GM23338 (cell line): ENCODE results near the gene TMED10. TPM values are rescaled to one million over a fixed set of nuclear protein-coding genes. Genes with fewer than 3 reads are reported as not detected.

Source experiments
- ATAC-seq: fragments of 200-7000 bp; cut with Tn5 transposase; 3 replicates; pipeline ENCODE4 v1.9.1; 2020
- DNase-seq: peaks from one replicate; pipeline ENCODE4 v3.0.0-alpha.2; 2015; ENCODE audit warnings: low spot score
- H2AFZ ChIP-seq: fragments of 200-600 bp; sonication (generic); 2 replicates; pipeline ENCODE4 v1.8.0; 2016; ENCODE audit warnings: antibody characterized with exemption, mild to moderate bottlenecking, moderate library complexity
- H3F3A ChIP-seq: fragments of 200-600 bp; sonication (generic); replicated peaks from 2 replicates; pipeline ENCODE4 v1.8.0; 2017; ENCODE audit warnings: antibody characterized with exemption, mixed run types, low read depth
- H3K27ac ChIP-seq: fragments of 200-600 bp; sonication (generic); 2 replicates; pipeline ENCODE4 v1.6.1; 2016; ENCODE audit warnings: low read depth
- H3K27me3 ChIP-seq: fragments of 200-600 bp; sonication (generic); 2 replicates; pipeline ENCODE4 v1.8.0; 2016; ENCODE audit warnings: mild to moderate bottlenecking, mixed run types, moderate library complexity; ENCODE audit not compliant: insufficient read depth
- H3K36me3 ChIP-seq: fragments of 200-600 bp; sonication (generic); 2 replicates; pipeline ENCODE4 v1.8.0; 2016; ENCODE audit warnings: mild to moderate bottlenecking; ENCODE audit not compliant: insufficient read depth
- H3K4me1 ChIP-seq: fragments of 200-600 bp; sonication (generic); 2 replicates; pipeline ENCODE4 v1.8.0; 2016; ENCODE audit warnings: mild to moderate bottlenecking, moderate library complexity; ENCODE audit not compliant: insufficient read depth
- H3K4me2 ChIP-seq: fragments of 200-600 bp; sonication (generic); 2 replicates; pipeline ENCODE4 v1.7.1; 2017; ENCODE audit warnings: mixed run types
- H3K4me3 ChIP-seq: fragments of 200-600 bp; sonication (generic); 2 replicates; pipeline ENCODE4 v1.6.1; 2016; ENCODE audit warnings: mixed run types
- H3K79me2 ChIP-seq: fragments of 200-600 bp; sonication (generic); replicated peaks from 2 replicates; pipeline ENCODE4 v1.8.0; 2017; ENCODE audit warnings: mild to moderate bottlenecking; ENCODE audit not compliant: insufficient read depth
- H3K9me2 ChIP-seq: fragments of 200-600 bp; sonication (generic); 2 replicates; pipeline ENCODE4 v1.8.0; 2017; ENCODE audit not compliant: insufficient read depth
- H4K20me1 ChIP-seq: fragments of 200-600 bp; sonication (generic); replicated peaks from 2 replicates; pipeline ENCODE4 v1.8.0; 2017; ENCODE audit warnings: mild to moderate bottlenecking; ENCODE audit not compliant: insufficient read depth
- H3K27ac Mint-ChIP-seq: 2 replicates; pipeline ENCODE4 v1.8.0; 2020; ENCODE audit warnings: inconsistent platforms, mild to moderate bottlenecking, moderate library complexity, mixed read lengths
- H3K27me3 Mint-ChIP-seq: 3 replicates; pipeline ENCODE4 v1.8.0; 2022; ENCODE audit warnings: low read depth, mild to moderate bottlenecking, moderate library complexity, mixed read lengths, inconsistent platforms; ENCODE audit not compliant: insufficient read depth, poor library complexity
- H3K36me3 Mint-ChIP-seq: 3 replicates; pipeline ENCODE4 v1.8.0; 2021; ENCODE audit warnings: low read depth, mild to moderate bottlenecking, inconsistent platforms, moderate library complexity, mixed read lengths
- H3K4me1 Mint-ChIP-seq: 3 replicates; pipeline ENCODE4 v1.8.0; 2020; ENCODE audit warnings: mild to moderate bottlenecking, inconsistent platforms, mixed read lengths
- H3K4me3 Mint-ChIP-seq: 3 replicates; pipeline ENCODE4 v1.8.0; 2021; ENCODE audit warnings: moderate library complexity, mild to moderate bottlenecking, inconsistent platforms, mixed read lengths
- H3K9me3 Mint-ChIP-seq: 3 replicates; pipeline ENCODE4 v1.8.0; 2020; ENCODE audit warnings: moderate library complexity, mild to moderate bottlenecking, inconsistent platforms, mixed read lengths
- EZH2 ChIP-seq: fragments of 200-600 bp; sonication (generic); IDR thresholded peaks from one replicate; pipeline ENCODE4 v1.8.0; 2017; ENCODE audit warnings: antibody characterized with exemption, mild to moderate bottlenecking, low read depth; ENCODE audit not compliant: unreplicated experiment
- EZH2phosphoT487 ChIP-seq: fragments of 200-600 bp; sonication (generic); IDR thresholded peaks from one replicate; pipeline ENCODE4 v1.8.1; 2018; ENCODE audit warnings: antibody characterized with exemption; ENCODE audit not compliant: unreplicated experiment
- JUNB ChIP-seq: IDR thresholded peaks from one replicate; pipeline ENCODE4 v1.6.1; 2016; ENCODE audit warnings: antibody characterized with exemption; ENCODE audit not compliant: unreplicated experiment
- NANOG ChIP-seq: IDR thresholded peaks from 2 replicates; pipeline ENCODE4 v1.6.1; 2016; ENCODE audit warnings: antibody characterized with exemption, borderline replicate concordance
- POLR2AphosphoS5 ChIP-seq: IDR thresholded peaks from 2 replicates; pipeline ENCODE4 v1.6.1; 2016; ENCODE audit warnings: antibody characterized with exemption, low read depth
- ZNF331 ChIP-seq: fragments of 250-450 bp; sonication (Bioruptor Pico); IDR thresholded peaks from 2 replicates; pipeline ENCODE4 v1.5.0; 2020; ENCODE audit warnings: low read depth, mild to moderate bottlenecking, moderate library complexity
- polyA plus RNA-seq: library from polyadenylated mRNA; unstranded; fragments of >200 nt; fragmentation: Nextera tagmentation; extraction: Ambion mirVana; gene quantifications from 2 replicates; pipeline ENCODE4 v1.2.1, GENCODE V29; 2016
- total RNA-seq: library from RNA; depleted of rRNA; stranded (reverse); fragments of >200 nt; shearing (Covaris generic); gene quantifications from 2 replicates; pipeline ENCODE4 v1.2.3, GENCODE V29; 2014
- TF ChIP-seq, protein P1 (sequence below): IDR thresholded peaks from 2 replicates; pipeline ENCODE4 v1.6.1; 2016; ENCODE audit warnings: antibody characterized with exemption
- TF ChIP-seq, protein P2 (sequence below): IDR thresholded peaks from one replicate; pipeline ENCODE4 v1.6.1; 2018; ENCODE audit warnings: antibody characterized with exemption; ENCODE audit not compliant: unreplicated experiment
- TF ChIP-seq, protein P3 (sequence below), 2 experiments: fragments of 200-600 bp in 1 of 2; sonication (generic) in 1 of 2; conservative IDR thresholded peaks; 2 replicates each; pipeline versions ENCODE4 v1.5.1 to v1.6.1; 2016 to 2017; ENCODE audit warnings: antibody characterized with exemption in 2 of 2, low read depth in 2 of 2, mild to moderate bottlenecking in 2 of 2, moderate library complexity in 1 of 2

TMED10 gene
- total and polyA plus RNA-seq, 2 experiments from 2014 or later: 180 to 196 TPM

DNA sequence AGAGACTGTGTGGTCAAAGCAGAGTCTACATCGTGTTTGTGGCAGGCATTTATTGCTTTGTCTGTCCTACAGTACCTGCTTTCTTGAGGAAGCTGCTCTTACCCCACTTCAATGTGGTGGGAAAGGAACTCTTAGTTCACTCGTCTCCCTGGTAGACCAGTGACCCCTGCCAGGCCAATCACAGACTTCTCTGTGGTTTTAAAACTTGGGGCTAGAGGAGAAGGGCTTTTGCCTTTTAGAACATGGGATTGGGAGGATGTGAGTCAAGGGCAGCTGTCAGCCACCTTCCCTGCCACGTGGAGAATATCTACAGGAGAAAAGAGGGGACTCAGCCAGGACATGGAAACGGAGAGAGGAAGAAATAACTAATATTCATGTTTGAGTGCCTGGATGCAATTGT lies 36.8 kb upstream of the TMED10 start:
- TF ChIP-seq, protein P1, sequence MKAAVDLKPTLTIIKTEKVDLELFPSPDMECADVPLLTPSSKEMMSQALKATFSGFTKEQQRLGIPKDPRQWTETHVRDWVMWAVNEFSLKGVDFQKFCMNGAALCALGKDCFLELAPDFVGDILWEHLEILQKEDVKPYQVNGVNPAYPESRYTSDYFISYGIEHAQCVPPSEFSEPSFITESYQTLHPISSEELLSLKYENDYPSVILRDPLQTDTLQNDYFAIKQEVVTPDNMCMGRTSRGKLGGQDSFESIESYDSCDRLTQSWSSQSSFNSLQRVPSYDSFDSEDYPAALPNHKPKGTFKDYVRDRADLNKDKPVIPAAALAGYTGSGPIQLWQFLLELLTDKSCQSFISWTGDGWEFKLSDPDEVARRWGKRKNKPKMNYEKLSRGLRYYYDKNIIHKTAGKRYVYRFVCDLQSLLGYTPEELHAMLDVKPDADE: no peak
- TF ChIP-seq ZNF331 (CRISPR knock-in tag) (no peak), EZH2 (no peak), NANOG (no peak)
- Mint-ChIP-seq H3K27ac (no peak overlapping the region), H3K4me3 (no peak overlapping the region), H3K9me3 (no peaks in the 10 kb centered on the region), H3K4me1 (peaks cover 5% of the 10 kb centered on the region; the same call in 1 of the 3 replicates), H3K36me3 (no peaks in the 10 kb centered on the region), H3K27me3 (peaks cover 2% of the 10 kb centered on the region)
- Histone ChIP-seq H3F3A (no peaks in the 10 kb centered on the region), H3K4me2 (no peak overlapping the region), H2AFZ (0 out of 2 replicates have a peak overlapping the region, but pooled peaks have one; percentile 28), H3K36me3 (no peaks in the 10 kb centered on the region), H3K9me2 (no peaks in the 10 kb centered on the region), H3K27me3 (no peaks in the 10 kb centered on the region), H3K79me2 (no peaks in the 10 kb centered on the region), H3K27ac (no peak overlapping the region), H4K20me1 (no peaks in the 10 kb centered on the region), H3K4me3 (no peak overlapping the region), H3K4me1 (no peaks in the 10 kb centered on the region)
- ATAC-seq: no peak
- DNase-seq: no peak

- H4K20me1 ChIP-seq: no peaks in the 10 kb centered on the region
- Mint-ChIP-seq H3K27me3 (peaks cover 7% of the 10 kb centered on the region), H3K9me3 (no peaks in the 10 kb centered on the region), H3K36me3 (no peaks in the 10 kb centered on the region), H3K4me3 (no peak overlapping the region), H3K4me1 (peaks cover 5% of the 10 kb centered on the region; the same call in 2 of the 3 replicates), H3K27ac (no peak overlapping the region)
- H3K27ac ChIP-seq: no peak overlapping the region
- ATAC-seq: no peak
- H3K9me2 ChIP-seq: no peaks in the 10 kb centered on the region
- no peaks in the 10 kb centered on the region for H3K27me3 ChIP-seq
- no peaks in the 10 kb centered on the region for H3K4me1 ChIP-seq
- no peak overlapping the region for H3K4me2 ChIP-seq
- no peaks in the 10 kb centered on the region for H3K36me3 ChIP-seq
- no peaks in the 10 kb centered on the region for H3K79me2 ChIP-seq
- no peak for DNase-seq
- H3F3A ChIP-seq: no peaks in the 10 kb centered on the region
- peak overlapping the region; percentile 43; the same call in 1 of the 2 replicates for H2AFZ ChIP-seq
- TF ChIP-seq, protein P2, sequence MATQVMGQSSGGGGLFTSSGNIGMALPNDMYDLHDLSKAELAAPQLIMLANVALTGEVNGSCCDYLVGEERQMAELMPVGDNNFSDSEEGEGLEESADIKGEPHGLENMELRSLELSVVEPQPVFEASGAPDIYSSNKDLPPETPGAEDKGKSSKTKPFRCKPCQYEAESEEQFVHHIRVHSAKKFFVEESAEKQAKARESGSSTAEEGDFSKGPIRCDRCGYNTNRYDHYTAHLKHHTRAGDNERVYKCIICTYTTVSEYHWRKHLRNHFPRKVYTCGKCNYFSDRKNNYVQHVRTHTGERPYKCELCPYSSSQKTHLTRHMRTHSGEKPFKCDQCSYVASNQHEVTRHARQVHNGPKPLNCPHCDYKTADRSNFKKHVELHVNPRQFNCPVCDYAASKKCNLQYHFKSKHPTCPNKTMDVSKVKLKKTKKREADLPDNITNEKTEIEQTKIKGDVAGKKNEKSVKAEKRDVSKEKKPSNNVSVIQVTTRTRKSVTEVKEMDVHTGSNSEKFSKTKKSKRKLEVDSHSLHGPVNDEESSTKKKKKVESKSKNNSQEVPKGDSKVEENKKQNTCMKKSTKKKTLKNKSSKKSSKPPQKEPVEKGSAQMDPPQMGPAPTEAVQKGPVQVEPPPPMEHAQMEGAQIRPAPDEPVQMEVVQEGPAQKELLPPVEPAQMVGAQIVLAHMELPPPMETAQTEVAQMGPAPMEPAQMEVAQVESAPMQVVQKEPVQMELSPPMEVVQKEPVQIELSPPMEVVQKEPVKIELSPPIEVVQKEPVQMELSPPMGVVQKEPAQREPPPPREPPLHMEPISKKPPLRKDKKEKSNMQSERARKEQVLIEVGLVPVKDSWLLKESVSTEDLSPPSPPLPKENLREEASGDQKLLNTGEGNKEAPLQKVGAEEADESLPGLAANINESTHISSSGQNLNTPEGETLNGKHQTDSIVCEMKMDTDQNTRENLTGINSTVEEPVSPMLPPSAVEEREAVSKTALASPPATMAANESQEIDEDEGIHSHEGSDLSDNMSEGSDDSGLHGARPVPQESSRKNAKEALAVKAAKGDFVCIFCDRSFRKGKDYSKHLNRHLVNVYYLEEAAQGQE: no peak
- TF ChIP-seq JUNB (no peak), EZH2phosphoT487 (no peak), POLR2AphosphoS5 (no peak)
- TF ChIP-seq, protein P3, sequence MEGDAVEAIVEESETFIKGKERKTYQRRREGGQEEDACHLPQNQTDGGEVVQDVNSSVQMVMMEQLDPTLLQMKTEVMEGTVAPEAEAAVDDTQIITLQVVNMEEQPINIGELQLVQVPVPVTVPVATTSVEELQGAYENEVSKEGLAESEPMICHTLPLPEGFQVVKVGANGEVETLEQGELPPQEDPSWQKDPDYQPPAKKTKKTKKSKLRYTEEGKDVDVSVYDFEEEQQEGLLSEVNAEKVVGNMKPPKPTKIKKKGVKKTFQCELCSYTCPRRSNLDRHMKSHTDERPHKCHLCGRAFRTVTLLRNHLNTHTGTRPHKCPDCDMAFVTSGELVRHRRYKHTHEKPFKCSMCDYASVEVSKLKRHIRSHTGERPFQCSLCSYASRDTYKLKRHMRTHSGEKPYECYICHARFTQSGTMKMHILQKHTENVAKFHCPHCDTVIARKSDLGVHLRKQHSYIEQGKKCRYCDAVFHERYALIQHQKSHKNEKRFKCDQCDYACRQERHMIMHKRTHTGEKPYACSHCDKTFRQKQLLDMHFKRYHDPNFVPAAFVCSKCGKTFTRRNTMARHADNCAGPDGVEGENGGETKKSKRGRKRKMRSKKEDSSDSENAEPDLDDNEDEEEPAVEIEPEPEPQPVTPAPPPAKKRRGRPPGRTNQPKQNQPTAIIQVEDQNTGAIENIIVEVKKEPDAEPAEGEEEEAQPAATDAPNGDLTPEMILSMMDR (conservative IDR thresholded peaks at IDR 0.05; ENCODE audit: low read depth in 2 of 2): no peak
- no peak overlapping the region for H3K4me3 ChIP-seq
These were observed 32.4 kb upstream of the TMED10 start for GRCh38 chr14:75208843-75209242.
